ENCODE measurements around the gene MAP3K21.

- TF ChIP-seq POLR2AphosphoS5 (IDR thresholded peaks at IDR 0.05) (no peak), EP300 (IDR thresholded peaks at IDR 0.05) (no peak)
These were observed 52.4 kb downstream of the MAP3K21 start for GRCh38 chr1:233379869-233380438.

Measured in stomach (tissue), 4 donors.